ENCODE measurements around the gene ACLY. TPM values are rescaled to one million over a fixed set of nuclear protein-coding genes. Genes with fewer than 3 reads are reported as not detected.

ACLY gene
- total and polyA plus RNA-seq, 10 of the 15 experiments (the other 5 are each of a cell fraction or from before 2014, with no cell fraction given), result 32.6 to 224 (median 114) TPM

DNA sequence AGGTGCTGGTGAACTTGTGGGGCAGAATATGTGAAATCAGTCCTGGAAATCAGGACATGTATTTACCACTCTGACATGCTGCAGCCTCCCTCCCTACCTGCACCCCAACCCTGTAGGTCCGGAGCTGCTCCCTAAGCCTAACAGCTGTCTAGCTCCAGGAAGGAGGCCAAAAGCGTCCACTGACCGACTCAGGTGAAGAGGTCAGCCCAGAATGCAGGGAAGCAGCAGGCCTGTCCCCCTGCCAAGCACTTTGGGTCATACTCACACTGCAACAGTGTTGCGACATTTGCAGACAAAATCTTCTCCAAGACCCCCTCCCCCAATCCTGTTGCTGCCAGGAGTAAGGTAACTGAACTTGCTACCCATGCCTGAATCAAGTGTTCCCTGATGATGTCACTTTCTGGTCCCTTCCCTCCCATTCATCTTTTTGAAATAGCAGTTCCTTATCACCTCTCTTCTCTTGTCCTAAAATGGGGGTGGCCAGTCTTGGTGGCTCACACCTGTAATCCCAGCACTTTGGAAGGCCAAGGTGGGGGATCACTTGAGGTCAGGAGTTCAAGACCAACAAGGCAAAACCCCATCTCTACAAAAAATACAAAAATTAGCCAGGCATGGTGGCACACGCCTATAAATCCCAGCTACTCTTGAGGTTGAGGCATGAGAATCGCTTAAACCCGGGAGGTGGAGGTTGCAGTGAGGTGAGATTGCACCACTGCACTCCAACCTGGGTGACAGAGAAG is 1.3 kb upstream of the ACLY start (continued):
- TF ChIP-seq, protein P1, sequence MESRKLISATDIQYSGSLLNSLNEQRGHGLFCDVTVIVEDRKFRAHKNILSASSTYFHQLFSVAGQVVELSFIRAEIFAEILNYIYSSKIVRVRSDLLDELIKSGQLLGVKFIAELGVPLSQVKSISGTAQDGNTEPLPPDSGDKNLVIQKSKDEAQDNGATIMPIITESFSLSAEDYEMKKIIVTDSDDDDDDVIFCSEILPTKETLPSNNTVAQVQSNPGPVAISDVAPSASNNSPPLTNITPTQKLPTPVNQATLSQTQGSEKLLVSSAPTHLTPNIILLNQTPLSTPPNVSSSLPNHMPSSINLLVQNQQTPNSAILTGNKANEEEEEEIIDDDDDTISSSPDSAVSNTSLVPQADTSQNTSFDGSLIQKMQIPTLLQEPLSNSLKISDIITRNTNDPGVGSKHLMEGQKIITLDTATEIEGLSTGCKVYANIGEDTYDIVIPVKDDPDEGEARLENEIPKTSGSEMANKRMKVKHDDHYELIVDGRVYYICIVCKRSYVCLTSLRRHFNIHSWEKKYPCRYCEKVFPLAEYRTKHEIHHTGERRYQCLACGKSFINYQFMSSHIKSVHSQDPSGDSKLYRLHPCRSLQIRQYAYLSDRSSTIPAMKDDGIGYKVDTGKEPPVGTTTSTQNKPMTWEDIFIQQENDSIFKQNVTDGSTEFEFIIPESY (IDR thresholded peaks at IDR 0.05), result no peak
- TF ChIP-seq, protein P2, sequence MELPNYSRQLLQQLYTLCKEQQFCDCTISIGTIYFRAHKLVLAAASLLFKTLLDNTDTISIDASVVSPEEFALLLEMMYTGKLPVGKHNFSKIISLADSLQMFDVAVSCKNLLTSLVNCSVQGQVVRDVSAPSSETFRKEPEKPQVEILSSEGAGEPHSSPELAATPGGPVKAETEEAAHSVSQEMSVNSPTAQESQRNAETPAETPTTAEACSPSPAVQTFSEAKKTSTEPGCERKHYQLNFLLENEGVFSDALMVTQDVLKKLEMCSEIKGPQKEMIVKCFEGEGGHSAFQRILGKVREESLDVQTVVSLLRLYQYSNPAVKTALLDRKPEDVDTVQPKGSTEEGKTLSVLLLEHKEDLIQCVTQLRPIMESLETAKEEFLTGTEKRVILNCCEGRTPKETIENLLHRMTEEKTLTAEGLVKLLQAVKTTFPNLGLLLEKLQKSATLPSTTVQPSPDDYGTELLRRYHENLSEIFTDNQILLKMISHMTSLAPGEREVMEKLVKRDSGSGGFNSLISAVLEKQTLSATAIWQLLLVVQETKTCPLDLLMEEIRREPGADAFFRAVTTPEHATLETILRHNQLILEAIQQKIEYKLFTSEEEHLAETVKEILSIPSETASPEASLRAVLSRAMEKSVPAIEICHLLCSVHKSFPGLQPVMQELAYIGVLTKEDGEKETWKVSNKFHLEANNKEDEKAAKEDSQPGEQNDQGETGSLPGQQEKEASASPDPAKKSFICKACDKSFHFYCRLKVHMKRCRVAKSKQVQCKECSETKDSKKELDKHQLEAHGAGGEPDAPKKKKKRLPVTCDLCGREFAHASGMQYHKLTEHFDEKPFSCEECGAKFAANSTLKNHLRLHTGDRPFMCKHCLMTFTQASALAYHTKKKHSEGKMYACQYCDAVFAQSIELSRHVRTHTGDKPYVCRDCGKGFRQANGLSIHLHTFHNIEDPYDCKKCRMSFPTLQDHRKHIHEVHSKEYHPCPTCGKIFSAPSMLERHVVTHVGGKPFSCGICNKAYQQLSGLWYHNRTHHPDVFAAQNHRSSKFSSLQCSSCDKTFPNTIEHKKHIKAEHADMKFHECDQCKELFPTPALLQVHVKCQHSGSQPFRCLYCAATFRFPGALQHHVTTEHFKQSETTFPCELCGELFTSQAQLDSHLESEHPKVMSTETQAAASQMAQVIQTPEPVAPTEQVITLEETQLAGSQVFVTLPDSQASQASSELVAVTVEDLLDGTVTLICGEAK (IDR thresholded peaks at IDR 0.05; ENCODE audit: borderline replicate concordance), result no peak
- TF ChIP-seq, protein P3, sequence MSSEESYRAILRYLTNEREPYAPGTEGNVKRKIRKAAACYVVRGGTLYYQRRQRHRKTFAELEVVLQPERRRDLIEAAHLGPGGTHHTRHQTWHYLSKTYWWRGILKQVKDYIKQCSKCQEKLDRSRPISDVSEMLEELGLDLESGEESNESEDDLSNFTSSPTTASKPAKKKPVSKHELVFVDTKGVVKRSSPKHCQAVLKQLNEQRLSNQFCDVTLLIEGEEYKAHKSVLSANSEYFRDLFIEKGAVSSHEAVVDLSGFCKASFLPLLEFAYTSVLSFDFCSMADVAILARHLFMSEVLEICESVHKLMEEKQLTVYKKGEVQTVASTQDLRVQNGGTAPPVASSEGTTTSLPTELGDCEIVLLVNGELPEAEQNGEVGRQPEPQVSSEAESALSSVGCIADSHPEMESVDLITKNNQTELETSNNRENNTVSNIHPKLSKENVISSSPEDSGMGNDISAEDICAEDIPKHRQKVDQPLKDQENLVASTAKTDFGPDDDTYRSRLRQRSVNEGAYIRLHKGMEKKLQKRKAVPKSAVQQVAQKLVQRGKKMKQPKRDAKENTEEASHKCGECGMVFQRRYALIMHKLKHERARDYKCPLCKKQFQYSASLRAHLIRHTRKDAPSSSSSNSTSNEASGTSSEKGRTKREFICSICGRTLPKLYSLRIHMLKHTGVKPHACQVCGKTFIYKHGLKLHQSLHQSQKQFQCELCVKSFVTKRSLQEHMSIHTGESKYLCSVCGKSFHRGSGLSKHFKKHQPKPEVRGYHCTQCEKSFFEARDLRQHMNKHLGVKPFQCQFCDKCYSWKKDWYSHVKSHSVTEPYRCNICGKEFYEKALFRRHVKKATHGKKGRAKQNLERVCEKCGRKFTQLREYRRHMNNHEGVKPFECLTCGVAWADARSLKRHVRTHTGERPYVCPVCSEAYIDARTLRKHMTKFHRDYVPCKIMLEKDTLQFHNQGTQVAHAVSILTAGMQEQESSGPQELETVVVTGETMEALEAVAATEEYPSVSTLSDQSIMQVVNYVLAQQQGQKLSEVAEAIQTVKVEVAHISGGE (CRISPR knock-in tag; IDR thresholded peaks at IDR 0.05), result no peak
- TF ChIP-seq CHD1 (IDR thresholded peaks at IDR 0.05; ENCODE audit: low read depth, low read length) (no peak), NBN (IDR thresholded peaks at IDR 0.05) (no peak), IKZF1 (conservative IDR thresholded peaks at IDR 0.05) (no peak), MTA3 (IDR thresholded peaks at IDR 0.05; ENCODE audit: borderline replicate concordance, low read length) (no peak)
- TF ChIP-seq, protein P4, sequence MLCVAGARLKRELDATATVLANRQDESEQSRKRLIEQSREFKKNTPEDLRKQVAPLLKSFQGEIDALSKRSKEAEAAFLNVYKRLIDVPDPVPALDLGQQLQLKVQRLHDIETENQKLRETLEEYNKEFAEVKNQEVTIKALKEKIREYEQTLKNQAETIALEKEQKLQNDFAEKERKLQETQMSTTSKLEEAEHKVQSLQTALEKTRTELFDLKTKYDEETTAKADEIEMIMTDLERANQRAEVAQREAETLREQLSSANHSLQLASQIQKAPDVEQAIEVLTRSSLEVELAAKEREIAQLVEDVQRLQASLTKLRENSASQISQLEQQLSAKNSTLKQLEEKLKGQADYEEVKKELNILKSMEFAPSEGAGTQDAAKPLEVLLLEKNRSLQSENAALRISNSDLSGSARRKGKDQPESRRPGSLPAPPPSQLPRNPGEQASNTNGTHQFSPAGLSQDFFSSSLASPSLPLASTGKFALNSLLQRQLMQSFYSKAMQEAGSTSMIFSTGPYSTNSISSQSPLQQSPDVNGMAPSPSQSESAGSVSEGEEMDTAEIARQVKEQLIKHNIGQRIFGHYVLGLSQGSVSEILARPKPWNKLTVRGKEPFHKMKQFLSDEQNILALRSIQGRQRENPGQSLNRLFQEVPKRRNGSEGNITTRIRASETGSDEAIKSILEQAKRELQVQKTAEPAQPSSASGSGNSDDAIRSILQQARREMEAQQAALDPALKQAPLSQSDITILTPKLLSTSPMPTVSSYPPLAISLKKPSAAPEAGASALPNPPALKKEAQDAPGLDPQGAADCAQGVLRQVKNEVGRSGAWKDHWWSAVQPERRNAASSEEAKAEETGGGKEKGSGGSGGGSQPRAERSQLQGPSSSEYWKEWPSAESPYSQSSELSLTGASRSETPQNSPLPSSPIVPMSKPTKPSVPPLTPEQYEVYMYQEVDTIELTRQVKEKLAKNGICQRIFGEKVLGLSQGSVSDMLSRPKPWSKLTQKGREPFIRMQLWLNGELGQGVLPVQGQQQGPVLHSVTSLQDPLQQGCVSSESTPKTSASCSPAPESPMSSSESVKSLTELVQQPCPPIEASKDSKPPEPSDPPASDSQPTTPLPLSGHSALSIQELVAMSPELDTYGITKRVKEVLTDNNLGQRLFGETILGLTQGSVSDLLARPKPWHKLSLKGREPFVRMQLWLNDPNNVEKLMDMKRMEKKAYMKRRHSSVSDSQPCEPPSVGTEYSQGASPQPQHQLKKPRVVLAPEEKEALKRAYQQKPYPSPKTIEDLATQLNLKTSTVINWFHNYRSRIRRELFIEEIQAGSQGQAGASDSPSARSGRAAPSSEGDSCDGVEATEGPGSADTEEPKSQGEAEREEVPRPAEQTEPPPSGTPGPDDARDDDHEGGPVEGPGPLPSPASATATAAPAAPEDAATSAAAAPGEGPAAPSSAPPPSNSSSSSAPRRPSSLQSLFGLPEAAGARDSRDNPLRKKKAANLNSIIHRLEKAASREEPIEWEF (IDR thresholded peaks at IDR 0.05; ENCODE audit: insufficient replicate concordance, low read depth, low read length), result no peak

Measured in GM12878 (cell line).